Kidney (tissue), 14 donors: ENCODE results near the gene SPATA24. TPM values are rescaled to one million over a fixed set of nuclear protein-coding genes. Genes with fewer than 3 reads are reported as not detected.
A peak's percentile ranks its signal among the peaks of the same experiment; 100 is the strongest.

Experiments used
- DNase-seq, 5 donors: peaks; one replicate each; pipeline ENCODE4 v3.0.0-alpha.2; 2013 to 2020
- FAIRE-seq: peaks from 2 replicates; lab custom pipeline; 2012; peaks lifted over from hg19 to GRCh38; lab: Jason Lieb, UNC
- H3K27ac ChIP-seq, 2 donors: one replicate each; pipeline ENCODE4 v1.7.0; 2013; ENCODE audit warnings: low read depth in 2 of 2, low read length in 2 of 2, inconsistent platforms in 1 of 2
- H3K27me3 ChIP-seq: one replicate; pipeline ENCODE4 v1.7.1; 2013; ENCODE audit warnings: low read length, inconsistent platforms; ENCODE audit not compliant: control insufficient read depth, insufficient read depth
- H3K36me3 ChIP-seq, 3 donors: one replicate each; pipeline versions ENCODE4 v1.7.0 to v1.7.1; 2013; ENCODE audit warnings: low read length in 3 of 3, control low read depth in 1 of 3, inconsistent platforms in 1 of 3; ENCODE audit not compliant: insufficient read depth in 3 of 3, control insufficient read depth in 2 of 3
- H3K4me1 ChIP-seq, 3 donors: one replicate each; pipeline versions ENCODE4 v1.7.0 to v1.7.1; 2013; ENCODE audit warnings: low read length in 3 of 3, inconsistent platforms in 1 of 3, low read depth in 1 of 3; ENCODE audit not compliant: control insufficient read depth in 2 of 3, insufficient read depth in 2 of 3
- H3K4me3 ChIP-seq, 3 donors: one replicate each; pipeline versions ENCODE4 v1.7.0 to v1.8.1; 2013; ENCODE audit warnings: low read length in 3 of 3, control low read depth in 1 of 3, inconsistent platforms in 1 of 3
- H3K9ac ChIP-seq, 3 donors: one replicate each; pipeline versions ENCODE4 v1.7.0 to v1.7.1; 2013; ENCODE audit warnings: low read length in 3 of 3, control low read depth in 1 of 3, inconsistent platforms in 1 of 3
- H3K9me3 ChIP-seq, 3 donors: one replicate each; pipeline versions ENCODE4 v1.7.0 to v1.7.1; 2013; ENCODE audit warnings: low read length in 3 of 3, control low read depth in 1 of 3, inconsistent platforms in 1 of 3; ENCODE audit not compliant: control insufficient read depth in 2 of 3, insufficient read depth in 1 of 3
- CTCF ChIP-seq: IDR thresholded peaks from 3 replicates; pipeline ENCODE4 v1.5.1; 2012; ENCODE audit warnings: mild to moderate bottlenecking, moderate library complexity, borderline replicate concordance; ENCODE audit not compliant: insufficient read depth; ENCODE audit errors: extremely low read depth
- intact Hi-C: fragments of 100-400 bp; cut with DNase I; formaldehyde crosslinking; loops from one replicate; pipeline ENCODE4 v1.11.1; 2022
- polyA plus RNA-seq: library from polyadenylated mRNA; stranded (reverse); fragments of 350-450 nt; fragmentation: Illumina TruSeq; extraction: RNeasy Lipid Tissue Mini Kit (QIAGEN cat#74804); gene quantifications from one replicate; pipeline ENCODE4 v1.2.3, GENCODE V29; 2014; ENCODE audit warnings: low read depth, low replicate concordance; ENCODE audit not compliant: insufficient read depth
- total RNA-seq: library from RNA; stranded (reverse); fragmentation: NEBNext Ultra II Directional; extraction: Animal tissue kit (Norgen Biotek cat#: 25700); gene quantifications from one replicate; pipeline ENCODE4 v1.2.1, GENCODE V29; 2021
- donor health status: control.
- donor health status: control.
- donor health status: control.
- donor health status: control.
- donor health status: control.
- donor health status: DM: yes; HTN: yes; CAD: no.
- donor health status: Normal renal cell carcinoma (clear cell type).

The SPATA24 gene
- total and polyA plus RNA-seq, 2 donors from 2014 or later = 6.8 to 21.6 TPM

DNA sequence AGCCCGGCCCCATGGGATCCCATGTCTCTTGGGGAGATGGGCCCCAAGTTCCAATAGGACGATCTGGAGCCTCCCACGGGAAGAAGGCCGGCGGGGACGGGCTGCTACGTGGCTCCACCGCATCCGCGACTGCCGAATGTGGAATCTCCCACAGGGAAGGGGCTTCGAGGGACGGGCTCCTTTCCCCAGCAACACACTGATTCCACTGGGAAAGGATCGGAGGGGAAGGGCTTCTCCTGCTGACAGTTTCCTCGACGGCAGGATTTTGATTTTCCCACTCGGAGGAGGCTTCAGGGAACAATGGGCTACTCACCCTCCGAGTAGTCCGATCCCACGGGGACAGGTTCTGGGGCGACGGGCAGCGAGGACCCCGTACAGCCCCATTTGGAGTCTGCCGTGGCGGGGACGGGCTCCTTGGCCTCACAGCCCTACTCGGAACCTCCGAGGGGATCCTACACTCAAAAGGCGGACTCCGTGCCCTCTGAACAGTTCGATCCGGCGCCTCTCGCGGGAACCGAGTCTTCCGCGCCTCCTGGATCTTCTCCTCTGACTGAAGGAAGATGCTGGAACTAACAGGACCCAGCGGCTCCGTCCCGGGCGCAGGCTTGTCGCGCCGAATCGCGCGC is 10.3 kb downstream of the SPATA24 start:
- peaks cover 0 to 14% (median 3%) of the 10 kb centered on the region in 3 donors for H3K4me1 ChIP-seq
- peak overlapping the region in 1 of 3 donors; percentile 65 for H3K9ac ChIP-seq
- H3K27me3 ChIP-seq = peaks cover 8% of the 10 kb centered on the region
- no peaks in the 10 kb centered on the region for H3K9me3 ChIP-seq
- H3K27ac ChIP-seq = no peak overlapping the region
- no peak for TF ChIP-seq CTCF
- FAIRE-seq (no peak), DNase-seq (no peak)
- no peaks in the 10 kb centered on the region for H3K36me3 ChIP-seq
- intact Hi-C loops = no loop called here
- H3K4me3 ChIP-seq = peak overlapping the region in 2 of 3 donors; percentile 42 to 59

GRCh38 chr5:139392678-139393496 is 11.0 kb downstream of the SPATA24 start:
- Histone ChIP-seq H3K36me3 (no peaks in the 10 kb centered on the region), H3K4me3 (peak overlapping the region in 2 of 3 donors; percentile 42 to 59), H3K27ac (no peak overlapping the region), H3K4me1 (peaks cover 0 to 16% (median 3%) of the 10 kb centered on the region in 3 donors), H3K9ac (peak overlapping the region in 1 of 3 donors; percentile 65), H3K9me3 (no peaks in the 10 kb centered on the region), H3K27me3 (peaks cover 8% of the 10 kb centered on the region)
- peak; percentile 39 for TF ChIP-seq CTCF
- DNase-seq = peak; percentile 73 to 88 (median 82)
- intact Hi-C loops = no loop called here
- FAIRE-seq = no peak

GRCh38 chr5:139392324-139392677 is 11.6 kb downstream of the SPATA24 start:
- TF ChIP-seq CTCF = no peak
- FAIRE-seq (no peak), DNase-seq (no peak)
- H3K27ac ChIP-seq = no peak overlapping the region
- H3K4me1 ChIP-seq = peaks cover 0 to 18% (median 3%) of the 10 kb centered on the region in 3 donors
- peaks cover 8% of the 10 kb centered on the region for H3K27me3 ChIP-seq
- H3K4me3 ChIP-seq = no peak overlapping the region
- H3K9me3 ChIP-seq = no peaks in the 10 kb centered on the region
- no peaks in the 10 kb centered on the region for H3K36me3 ChIP-seq
- no peak overlapping the region for H3K9ac ChIP-seq
- intact Hi-C loops = no loop called here
